Erythroblast (primary cell): ENCODE results near the gene NPHP4.

Source experiments
- DNase-seq, 2 experiments: peaks; one replicate each; lab custom pipeline; 2025; lab: John Stamatoyannopoulos, UW
- GATA1 ChIP-seq: IDR thresholded peaks from 2 replicates; pipeline ENCODE4 v1.6.1; 2011; ENCODE audit warnings: low read depth, mild to moderate bottlenecking, control low read depth, low read length, moderate library complexity
- POLR2A ChIP-seq: IDR thresholded peaks from 2 replicates; pipeline ENCODE4 v1.6.1; 2011; ENCODE audit warnings: mild to moderate bottlenecking, low read length

The NPHP4 gene

GRCh38 chr1:5826601-5827000 lies 165.6 kb downstream of the NPHP4 start:
- TF ChIP-seq POLR2A (no peak), GATA1 (no peak)

GRCh38 chr1:5822726-5823125 lies 169.5 kb downstream of the NPHP4 start:
- TF ChIP-seq GATA1 (no peak), POLR2A (no peak)
- no peak for DNase-seq

More at GRCh38 chr1:5826601-5827000, 165.6 kb downstream of the NPHP4 start:
- no peak for DNase-seq

- TF ChIP-seq GATA1 (no peak), POLR2A (no peak)
- DNase-seq: no peak
Observed at GRCh38 chr1:5822266-5822665, 170.0 kb downstream of the NPHP4 start.

GRCh38 chr1:5821540-5822176 lies 170.6 kb downstream of the NPHP4 start:
- TF ChIP-seq POLR2A (no peak), GATA1 (no peak)

GRCh38 chr1:5820026-5820421 lies 172.2 kb downstream of the NPHP4 start:
- no peak for TF ChIP-seq GATA1
- no peak for TF ChIP-seq POLR2A
- DNase-seq: no peak

More at GRCh38 chr1:5821540-5822176, 170.6 kb downstream of the NPHP4 start:
- no peak for DNase-seq

- no peak for TF ChIP-seq POLR2A
- TF ChIP-seq GATA1: no peak
- no peak for DNase-seq
Observed at GRCh38 chr1:5819391-5820025, 172.7 kb downstream of the NPHP4 start.

- TF ChIP-seq GATA1 (no peak), POLR2A (no peak)
- no peak for DNase-seq
Observed at GRCh38 chr1:5818755-5819154, 173.5 kb downstream of the NPHP4 start.

- no peak for TF ChIP-seq POLR2A
- no peak for TF ChIP-seq GATA1
- DNase-seq: no peak
Observed at GRCh38 chr1:5815716-5816115, 176.5 kb downstream of the NPHP4 start.

- DNase-seq: no peak
- no peak for TF ChIP-seq POLR2A
- TF ChIP-seq GATA1: no peak
Observed at GRCh38 chr1:5815211-5815610, 177.0 kb downstream of the NPHP4 start.

- TF ChIP-seq POLR2A (no peak), GATA1 (no peak)
- no peak for DNase-seq
Observed at GRCh38 chr1:5814046-5814619, 178.1 kb downstream of the NPHP4 start.

GRCh38 chr1:5813480-5813879 lies 178.7 kb downstream of the NPHP4 start:
- TF ChIP-seq POLR2A (no peak), GATA1 (no peak)
- no peak for DNase-seq
